ENCODE data around the gene CACNG3. TPM values are rescaled to one million over a fixed set of nuclear protein-coding genes. Genes with fewer than 3 reads are reported as not detected.

CACNG3 gene
- total RNA-seq = not detected

- Histone ChIP-seq H3K27ac (no peak within 1 kb of the TSS), H3K4me1 (no peaks in the 10 kb centered on the region), H3K9me3 (no peaks in the 10 kb centered on the region), H3K4me3 (no peak within 1 kb of the TSS), H3K27me3 (peaks cover 0 to 12% (median 5%) of the 10 kb centered on the region in 4 donors), H3K36me3 (no peaks in the 10 kb centered on the region)
- TF ChIP-seq CTCF (IDR thresholded peaks at IDR 0.05) (no peak), POLR2AphosphoS5 (IDR thresholded peaks at IDR 0.05) (no peak), EP300 (IDR thresholded peaks at IDR 0.05) (no peak), POLR2A (IDR thresholded peaks at IDR 0.05) (no peak)
- 3 to 6% methylated on average over 18 to 52 of the region's 54 CpGs for WGBS, 2 donors
- DNase-seq (peak; percentile 38 to 85), ATAC-seq (ENCODE audit: low FRiP score in 2 of 2) (peak; percentile 43 to 56)
Measured at GRCh38 chr16:24255456-24256371, at the start of gene CACNG3. CACNG3 (plus strand) TSS chr16:24256335; CDS start chr16:24256755, 420 bp downstream.

- ATAC-seq (ENCODE audit: low FRiP score in 2 of 2) (no peak), DNase-seq (no peak)
- TF ChIP-seq EP300 (IDR thresholded peaks at IDR 0.05) = no peak
- TF ChIP-seq CTCF (IDR thresholded peaks at IDR 0.05) = no peak
- TF ChIP-seq POLR2A (IDR thresholded peaks at IDR 0.05) = no peak
- no peak for TF ChIP-seq POLR2AphosphoS5 (IDR thresholded peaks at IDR 0.05)
- WGBS, 2 donors = 62 to 87% methylated on average over 3 of the region's 3 CpGs
- Histone ChIP-seq H3K27ac (no peak overlapping the region), H3K36me3 (no peaks in the 10 kb centered on the region), H3K27me3 (no peaks in the 10 kb centered on the region), H3K9me3 (no peaks in the 10 kb centered on the region), H3K4me3 (no peak overlapping the region), H3K4me1 (no peaks in the 10 kb centered on the region)
Measured at GRCh38 chr16:24206926-24207325, 49.2 kb upstream of the CACNG3 start.

GRCh38 chr16:24208710-24209109 lies 47.4 kb upstream of the CACNG3 start:
- ATAC-seq (ENCODE audit: low FRiP score in 2 of 2) = no peak

GRCh38 chr16:24214992-24215391 lies 41.1 kb upstream of the CACNG3 start:
- H3K9me3 ChIP-seq = no peaks in the 10 kb centered on the region
- H3K36me3 ChIP-seq = no peaks in the 10 kb centered on the region
- no peak overlapping the region for H3K4me3 ChIP-seq
- H3K4me1 ChIP-seq = no peaks in the 10 kb centered on the region
- ATAC-seq (ENCODE audit: low FRiP score in 2 of 2) (no peak), DNase-seq (no peak)
- no peaks in the 10 kb centered on the region for H3K27me3 ChIP-seq
- 67 to 77% methylated on average over 3 of the region's 3 CpGs for WGBS, 2 donors
- TF ChIP-seq CTCF (IDR thresholded peaks at IDR 0.05) = no peak
- no peak for TF ChIP-seq POLR2AphosphoS5 (IDR thresholded peaks at IDR 0.05)
- no peak for TF ChIP-seq POLR2A (IDR thresholded peaks at IDR 0.05)
- no peak for TF ChIP-seq EP300 (IDR thresholded peaks at IDR 0.05)
- no peak overlapping the region for H3K27ac ChIP-seq

More at GRCh38 chr16:24208710-24209109, 47.4 kb upstream of the CACNG3 start:
- H3K4me3 ChIP-seq = no peak overlapping the region
- no peaks in the 10 kb centered on the region for H3K4me1 ChIP-seq
- no peaks in the 10 kb centered on the region for H3K27me3 ChIP-seq
- H3K9me3 ChIP-seq = no peaks in the 10 kb centered on the region
- no peak for DNase-seq
- H3K36me3 ChIP-seq = no peaks in the 10 kb centered on the region
- no peak overlapping the region for H3K27ac ChIP-seq
- WGBS, 2 donors = 47 to 71% methylated on average over 5 of the region's 5 CpGs
- TF ChIP-seq POLR2A (IDR thresholded peaks at IDR 0.05) (no peak), CTCF (IDR thresholded peaks at IDR 0.05) (no peak), EP300 (IDR thresholded peaks at IDR 0.05) (no peak), POLR2AphosphoS5 (IDR thresholded peaks at IDR 0.05) (no peak)
